Measurements from ENCODE around the gene SPDYE9. TPM values are rescaled to one million over a fixed set of nuclear protein-coding genes. Genes with fewer than 3 reads are reported as not detected.

SPDYE9 gene
- total RNA-seq, 2 experiments from 2014 or later = not detected

Small RNA genes lying within 50 kb of the gene (small RNA-seq; reads per million reads assigned to genes)
- not detected for gene RF00019

Other genes with a start within 250 kb of the SPDYE9 start
- 11.5 and 14.8 TPM in 2 replicates for gene POM121, start 160.9 kb downstream of the SPDYE9 start, total RNA-seq (2014; rRNA removed; shearing (Covaris generic))
- gene POM121, start 160.9 kb downstream of the SPDYE9 start, total RNA-seq (2022) = 75.9 and 77.4 TPM in 2 replicates
- 1.4 and 2.4 TPM in 2 replicates for gene TRIM74, start 116.6 kb downstream of the SPDYE9 start, total RNA-seq (2014; rRNA removed; shearing (Covaris generic))
- gene TRIM74, start 116.6 kb downstream of the SPDYE9 start, total RNA-seq (2022) = 1.3 and 3.7 TPM in 2 replicates
- not detected in 2 replicates for gene SPDYE8, start 56.3 kb downstream of the SPDYE9 start, total RNA-seq (2014; rRNA removed; shearing (Covaris generic))
- gene SPDYE8, start 56.3 kb downstream of the SPDYE9 start, total RNA-seq (2022) = not detected in 2 replicates
- gene SPDYE11, start 28.1 kb downstream of the SPDYE9 start, total RNA-seq (2014; rRNA removed; shearing (Covaris generic)) = not detected in 2 replicates
- not detected in 2 replicates for gene SPDYE11, start 28.1 kb downstream of the SPDYE9 start, total RNA-seq (2022)
- 43.2 and 66.7 TPM in 2 replicates for gene NSUN5, start 222.8 kb upstream of the SPDYE9 start, total RNA-seq (2014; rRNA removed; shearing (Covaris generic))
- gene NSUN5, start 222.8 kb upstream of the SPDYE9 start, total RNA-seq (2022) = 60.4 and 67.7 TPM in 2 replicates
- not detected in 2 replicates for gene TRIM50, start 242.0 kb upstream of the SPDYE9 start, total RNA-seq (2014; rRNA removed; shearing (Covaris generic))
- gene TRIM50, start 242.0 kb upstream of the SPDYE9 start, total RNA-seq (2022) = 0.40 TPM in 1 of 2 replicates, not detected in the other
- gene FKBP6, start 242.1 kb upstream of the SPDYE9 start, total RNA-seq (2014; rRNA removed; shearing (Covaris generic)) = not detected in 2 replicates
- not detected in 2 replicates for gene FKBP6, start 242.1 kb upstream of the SPDYE9 start, total RNA-seq (2022)